Kidney epithelial cell (primary cell): Measurements from ENCODE around the gene CSNK1A1. TPM values are rescaled to one million over a fixed set of nuclear protein-coding genes. Genes with fewer than 3 reads are reported as not detected.
"Not testable (repeated sequence)": the region's sequence is repeated elsewhere in the genome, so short reads cannot be mapped to it uniquely, and the experiment has no call there.

ENCODE experiments used
- DNase-seq: peaks from one replicate; pipeline ENCODE4 v3.0.0-alpha.2; 2010; ENCODE audit warnings: low read depth
- H3K27me3 ChIP-seq: 2 replicates; pipeline ENCODE4 v1.6.0; 2011; ENCODE audit warnings: low read length; ENCODE audit not compliant: control insufficient read depth, insufficient read depth
- H3K36me3 ChIP-seq: 2 replicates; pipeline ENCODE4 v1.5.1; 2011; ENCODE audit warnings: low read length; ENCODE audit not compliant: control insufficient read depth, insufficient read depth
- H3K4me3 ChIP-seq: 2 replicates; pipeline ENCODE4 v1.5.1; 2011; ENCODE audit warnings: low read depth, mild to moderate bottlenecking, control low read depth, low read length
- total RNA-seq: library from RNA; depleted of rRNA; stranded (reverse); fragments of >200 nt; gene quantifications from 2 replicates; pipeline ENCODE4 v1.2.3, GENCODE V29; 2015
- TF ChIP-seq, protein P1 (sequence below): IDR thresholded peaks from 2 replicates; pipeline ENCODE4 v1.5.1; 2011; ENCODE audit warnings: mild to moderate bottlenecking, moderate library complexity, low read length, control low read depth, inconsistent platforms; ENCODE audit not compliant: insufficient read depth, poor library complexity, severe bottlenecking

CSNK1A1 gene
- total RNA-seq, 1 donor from 2014 or later: 270 TPM

DNA sequence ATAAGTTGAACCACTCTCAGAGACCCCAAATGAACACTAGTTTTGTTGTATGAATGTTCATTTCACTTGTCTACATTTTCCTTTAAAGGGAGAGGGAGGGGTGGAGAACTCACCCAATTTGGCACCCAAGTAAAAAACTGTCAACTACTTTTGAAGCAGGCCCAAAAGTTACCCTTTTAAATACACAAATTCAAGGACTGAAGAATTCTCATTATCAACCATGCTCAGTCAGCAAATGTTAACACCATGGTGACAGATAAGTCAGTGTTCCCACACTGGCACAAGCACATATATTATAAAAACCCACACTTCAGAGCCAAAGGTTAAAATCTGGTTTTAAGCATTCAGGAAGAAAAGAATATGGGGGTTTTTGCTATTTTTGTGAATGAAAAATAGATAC lies 31.6 kb downstream of the CSNK1A1 start:
- H3K36me3 ChIP-seq: no peaks in the 10 kb centered on the region
- no peak overlapping the region for H3K4me3 ChIP-seq
- TF ChIP-seq, protein P1, sequence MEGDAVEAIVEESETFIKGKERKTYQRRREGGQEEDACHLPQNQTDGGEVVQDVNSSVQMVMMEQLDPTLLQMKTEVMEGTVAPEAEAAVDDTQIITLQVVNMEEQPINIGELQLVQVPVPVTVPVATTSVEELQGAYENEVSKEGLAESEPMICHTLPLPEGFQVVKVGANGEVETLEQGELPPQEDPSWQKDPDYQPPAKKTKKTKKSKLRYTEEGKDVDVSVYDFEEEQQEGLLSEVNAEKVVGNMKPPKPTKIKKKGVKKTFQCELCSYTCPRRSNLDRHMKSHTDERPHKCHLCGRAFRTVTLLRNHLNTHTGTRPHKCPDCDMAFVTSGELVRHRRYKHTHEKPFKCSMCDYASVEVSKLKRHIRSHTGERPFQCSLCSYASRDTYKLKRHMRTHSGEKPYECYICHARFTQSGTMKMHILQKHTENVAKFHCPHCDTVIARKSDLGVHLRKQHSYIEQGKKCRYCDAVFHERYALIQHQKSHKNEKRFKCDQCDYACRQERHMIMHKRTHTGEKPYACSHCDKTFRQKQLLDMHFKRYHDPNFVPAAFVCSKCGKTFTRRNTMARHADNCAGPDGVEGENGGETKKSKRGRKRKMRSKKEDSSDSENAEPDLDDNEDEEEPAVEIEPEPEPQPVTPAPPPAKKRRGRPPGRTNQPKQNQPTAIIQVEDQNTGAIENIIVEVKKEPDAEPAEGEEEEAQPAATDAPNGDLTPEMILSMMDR: no peak
- H3K27me3 ChIP-seq: no peaks in the 10 kb centered on the region
- no peak for DNase-seq

DNA sequence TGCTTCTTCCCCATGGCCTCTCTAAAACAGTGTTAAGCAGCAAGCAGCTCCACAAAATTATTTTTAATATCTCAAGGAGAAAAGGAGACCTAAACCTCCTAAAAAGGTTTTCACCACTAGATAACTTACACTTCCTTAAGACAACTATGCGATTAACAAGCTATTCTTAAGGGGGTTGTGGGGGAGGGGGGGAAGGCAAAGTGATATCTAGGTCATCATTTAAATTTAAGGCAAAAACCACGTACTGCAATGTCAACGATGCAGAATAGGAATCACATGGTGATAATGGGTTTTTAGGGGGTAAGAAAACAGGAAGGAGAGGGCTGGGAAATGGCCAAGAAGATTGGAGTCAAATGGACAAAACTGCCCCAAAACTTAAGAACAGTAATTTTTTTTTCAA lies 32.6 kb downstream of the CSNK1A1 start:
- TF ChIP-seq, protein P1: no peak
- H3K36me3 ChIP-seq: no peaks in the 10 kb centered on the region
- no peak for DNase-seq
- no peaks in the 10 kb centered on the region for H3K27me3 ChIP-seq
- H3K4me3 ChIP-seq: no peak overlapping the region

DNA sequence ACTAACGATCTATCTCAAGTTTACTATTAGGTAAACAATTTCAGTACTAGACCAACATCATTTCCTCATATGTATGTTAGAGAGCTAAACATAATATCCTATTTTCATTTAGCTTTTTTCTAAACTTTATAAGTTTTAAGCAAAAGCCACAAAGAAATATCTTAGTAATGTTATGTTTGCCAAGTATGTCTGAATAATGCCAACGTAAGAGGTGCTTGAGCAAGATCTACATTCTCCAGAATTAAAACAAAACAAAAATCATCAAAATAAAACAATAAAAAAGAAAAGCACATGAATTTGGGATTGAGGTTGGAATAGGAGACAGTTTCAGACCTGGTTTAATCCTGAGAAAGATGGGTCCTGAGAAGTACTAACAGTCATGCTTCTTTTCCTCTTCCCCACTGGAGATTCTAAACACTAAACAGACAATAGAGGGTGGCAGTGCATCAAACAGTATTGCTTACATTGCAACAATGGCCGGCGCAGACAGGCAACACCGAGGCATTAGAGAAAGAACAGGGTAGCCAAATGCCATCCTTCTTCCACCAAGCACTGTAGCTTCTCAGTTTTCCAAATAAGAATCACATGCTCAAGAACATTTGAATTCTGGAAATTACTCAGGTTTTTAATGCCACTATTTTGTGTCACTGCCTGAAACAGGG lies 33.6 kb downstream of the CSNK1A1 start:
- TF ChIP-seq, protein P1: no peak
- no peak overlapping the region for H3K4me3 ChIP-seq
- no peaks in the 10 kb centered on the region for H3K36me3 ChIP-seq
- DNase-seq: no peak
- no peaks in the 10 kb centered on the region for H3K27me3 ChIP-seq

DNA sequence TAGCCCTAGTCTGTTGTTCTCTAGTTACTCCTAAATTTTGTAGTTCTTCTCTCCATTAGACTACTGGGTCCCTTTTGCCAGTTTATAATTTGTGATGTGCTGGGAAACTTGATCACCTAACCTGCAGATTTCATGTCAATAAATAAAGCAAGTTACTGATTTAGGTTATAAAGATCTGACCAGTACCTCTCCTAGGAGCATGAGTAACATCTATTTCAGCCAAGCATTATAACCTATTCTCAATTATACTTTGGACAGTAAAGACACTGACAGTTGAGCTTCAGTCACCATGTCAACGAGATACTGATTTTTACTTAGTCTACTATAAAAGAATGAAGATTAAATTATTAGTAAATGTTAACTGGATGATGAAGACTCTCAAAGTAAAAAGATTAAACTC lies 36.7 kb downstream of the CSNK1A1 start:
- Histone ChIP-seq H3K4me3 (no peak overlapping the region), H3K36me3 (no peaks in the 10 kb centered on the region), H3K27me3 (no peaks in the 10 kb centered on the region)
- TF ChIP-seq, protein P1: no peak
- no peak for DNase-seq

DNA sequence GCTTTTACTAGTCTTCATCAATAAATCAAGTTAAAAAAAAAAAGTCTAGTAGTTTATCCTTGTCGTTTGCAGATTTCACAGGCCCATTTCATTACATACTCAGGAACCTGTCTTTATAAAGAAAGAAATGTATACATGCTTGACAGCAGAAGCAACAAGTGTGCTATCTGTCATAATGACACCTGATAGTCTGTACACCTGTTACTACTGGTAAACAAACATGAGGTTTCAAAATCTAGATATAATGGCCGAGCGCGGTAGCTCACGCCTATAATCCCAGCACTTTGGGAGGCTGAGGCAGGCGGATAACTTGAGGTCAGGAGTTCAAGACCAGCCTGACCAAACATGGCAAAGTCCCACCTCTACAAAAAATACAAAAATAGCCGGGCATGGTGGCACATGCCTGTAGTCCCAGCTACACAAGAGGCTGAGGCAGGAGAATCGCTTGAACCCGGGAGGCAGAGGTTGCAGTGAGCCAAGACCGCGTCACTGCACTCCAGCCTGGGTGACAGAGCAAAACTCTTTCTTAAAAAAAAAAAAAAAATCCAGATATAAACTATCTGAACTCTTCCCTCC lies 37.8 kb downstream of the CSNK1A1 start:
- not testable (repeated sequence) for DNase-seq, H3K27me3 ChIP-seq, H3K36me3 ChIP-seq, H3K4me3 ChIP-seq

DNA sequence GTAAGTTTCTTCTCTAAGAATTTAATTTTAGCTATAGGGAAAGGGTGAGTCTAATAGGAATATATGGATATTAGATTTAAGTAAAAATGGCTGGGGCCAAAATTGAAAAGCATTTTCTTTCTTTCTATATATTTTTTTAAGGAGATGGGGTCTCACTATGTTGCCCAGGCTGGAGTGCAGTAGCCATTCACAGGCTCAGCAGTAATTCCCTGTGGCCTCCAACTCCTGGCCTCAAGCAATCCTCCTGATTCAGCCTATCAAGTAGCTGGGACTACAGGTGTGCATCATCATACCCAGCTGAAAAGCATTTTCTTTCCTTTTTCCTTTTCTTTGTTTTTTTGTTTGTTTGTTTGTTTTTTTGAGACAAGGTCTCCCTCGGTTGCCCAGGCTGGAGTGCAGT lies 41.1 kb downstream of the CSNK1A1 start:
- TF ChIP-seq, protein P1: no peak
- Histone ChIP-seq H3K4me3 (no peak overlapping the region), H3K27me3 (no peaks in the 10 kb centered on the region), H3K36me3 (no peaks in the 10 kb centered on the region)
- no peak for DNase-seq
